NCI-H345 treated with DMSO at 0.1 percent for 48 hours (cell line): ENCODE measurements around the gene VCX.
"Not testable (repeated sequence)": the region's sequence is repeated elsewhere in the genome, so short reads cannot be mapped to it uniquely, and the experiment has no call there.

Source experiments
- DNase-seq: peaks from one replicate; lab custom pipeline; 2025; ENCODE audit not compliant: unreplicated experiment; lab: John Stamatoyannopoulos, UW

VCX gene

GRCh38 chrX:7842871-7843270, at the start of gene VCX:
Gene VCX, plus strand, starts transcription at chrX:7843171. Its CDS starts 33 bp downstream, at chrX:7843204.
- not testable (repeated sequence) for DNase-seq

GRCh38 chrX:7798327-7798726, 44.6 kb upstream of the VCX start:
- no peak for DNase-seq

- DNase-seq, result no peak
These were observed 41.3 kb upstream of the VCX start for GRCh38 chrX:7801711-7802110.

- DNase-seq, result no peak
These were observed 27.7 kb upstream of the VCX start for GRCh38 chrX:7815166-7815805.

- no peak for DNase-seq
These were observed 14.4 kb upstream of the VCX start for GRCh38 chrX:7828594-7828993.

GRCh38 chrX:7841084-7841805, 1.7 kb upstream of the VCX start:
- no peak for DNase-seq

- no peak for DNase-seq
These were observed 9.2 kb downstream of the VCX start for GRCh38 chrX:7852166-7852565.

GRCh38 chrX:7872042-7872441, 29.1 kb downstream of the VCX start:
- DNase-seq, result no peak

- DNase-seq, result no peak
These were observed 34.0 kb downstream of the VCX start for GRCh38 chrX:7876957-7877356.

GRCh38 chrX:7889135-7889534, 46.2 kb downstream of the VCX start:
- DNase-seq, result no peak

- no peak for DNase-seq
These were observed 46.7 kb downstream of the VCX start for GRCh38 chrX:7889680-7890079.

GRCh38 chrX:7891928-7892327, 49.0 kb downstream of the VCX start:
- no peak for DNase-seq
